Cardiac fibroblast (primary cell): Measurements from ENCODE around the gene RAB11A.

Source experiments
- DNase-seq, 2 donors: peaks; one replicate each; pipeline versions ENCODE4 v3.0.0 to v3.0.0-alpha.2; 2010; ENCODE audit warnings: low read depth in 2 of 2
- H3K4me3 ChIP-seq, 2 donors: replicated peaks in 1 of 2; 1 replicate in 1 of 2; 2 replicates in 1 of 2; pipeline ENCODE4 v1.5.1; 2011; ENCODE audit warnings: low read depth in 2 of 2, low read length in 2 of 2, mild to moderate bottlenecking in 2 of 2, moderate library complexity in 1 of 2
- CTCF ChIP-seq: IDR thresholded peaks from one replicate; pipeline ENCODE4 v1.5.1; 2011; ENCODE audit warnings: low read depth, mild to moderate bottlenecking, low read length, inconsistent platforms

The RAB11A gene

GRCh38 chr15:65909831-65910230 is 40.5 kb downstream of the RAB11A start:
- no peak for TF ChIP-seq CTCF
- H3K4me3 ChIP-seq: no peak overlapping the region
- no peak for DNase-seq

- TF ChIP-seq CTCF: no peak
- no peak overlapping the region for H3K4me3 ChIP-seq
- DNase-seq: no peak
Measured at GRCh38 chr15:65910341-65910740, 41.0 kb downstream of the RAB11A start.

- DNase-seq: no peak
- TF ChIP-seq CTCF: no peak
- no peak overlapping the region for H3K4me3 ChIP-seq
Measured at GRCh38 chr15:65912235-65912634, 42.9 kb downstream of the RAB11A start.

- TF ChIP-seq CTCF: no peak
- DNase-seq: no peak
- H3K4me3 ChIP-seq: no peak overlapping the region
Measured at GRCh38 chr15:65913631-65914199, 44.4 kb downstream of the RAB11A start.

- DNase-seq: no peak
- H3K4me3 ChIP-seq: no peak overlapping the region
- no peak for TF ChIP-seq CTCF
Measured at GRCh38 chr15:65914386-65914785, 45.1 kb downstream of the RAB11A start.

- DNase-seq: no peak
- H3K4me3 ChIP-seq: no peak overlapping the region
- TF ChIP-seq CTCF: no peak
Measured at GRCh38 chr15:65914981-65915925, 46.0 kb downstream of the RAB11A start.
